ENCODE data around the gene PLRG1.

Gene PLRG1

DNA sequence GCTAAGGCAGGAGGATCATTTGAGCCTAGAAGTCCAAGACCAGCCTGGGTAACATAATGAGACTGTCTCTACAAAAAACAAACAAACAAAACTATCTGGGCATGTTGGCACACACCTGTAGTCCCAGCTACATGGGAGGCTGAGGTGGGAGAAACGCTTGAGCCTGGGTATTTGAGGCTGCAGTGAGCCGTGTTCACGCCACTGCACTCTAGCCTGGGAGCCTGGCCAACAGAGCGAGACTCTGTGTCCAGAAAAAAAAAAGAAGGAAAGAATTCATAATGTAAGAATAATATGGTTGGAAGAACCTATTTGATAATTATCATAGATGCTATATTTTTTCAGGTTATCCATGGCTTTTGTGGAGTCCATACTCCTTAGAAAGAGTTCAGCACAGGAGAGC lies 32.6 kb downstream of the PLRG1 start:
- no peak for DNase-seq

DNA sequence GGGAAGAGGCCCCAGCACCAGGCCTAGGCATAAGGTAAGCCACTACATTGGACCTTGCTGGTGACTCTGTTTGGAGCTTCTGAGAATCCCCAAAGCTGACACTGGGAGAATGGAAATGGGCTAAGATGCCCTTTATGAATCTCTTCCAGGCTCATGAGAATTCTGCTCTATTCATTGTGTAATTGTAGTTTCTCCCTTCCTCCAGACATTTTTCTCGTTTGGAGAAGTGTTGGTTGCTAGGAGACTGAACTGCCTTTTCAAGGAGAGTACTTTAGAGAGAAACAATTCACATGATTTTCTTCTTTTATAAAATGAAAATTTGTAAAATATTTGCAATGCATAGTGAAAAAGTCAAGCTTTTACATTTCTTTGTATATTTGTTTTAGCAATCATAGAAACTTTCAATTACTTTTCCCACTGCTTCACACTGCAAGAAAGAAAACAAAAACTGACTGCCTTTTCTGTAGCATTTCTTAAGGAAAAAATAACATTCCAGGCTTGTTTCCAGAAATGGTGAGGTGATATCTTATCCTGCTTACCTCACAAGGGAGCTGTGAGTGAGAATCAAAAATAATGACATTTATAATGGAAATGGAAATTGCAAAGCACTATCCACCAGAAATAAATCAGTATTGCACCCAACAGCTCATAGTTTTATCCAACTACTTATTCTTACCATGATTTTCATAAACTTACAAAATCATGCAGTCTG lies 33.7 kb downstream of the PLRG1 start:
- no peak for DNase-seq

DNA sequence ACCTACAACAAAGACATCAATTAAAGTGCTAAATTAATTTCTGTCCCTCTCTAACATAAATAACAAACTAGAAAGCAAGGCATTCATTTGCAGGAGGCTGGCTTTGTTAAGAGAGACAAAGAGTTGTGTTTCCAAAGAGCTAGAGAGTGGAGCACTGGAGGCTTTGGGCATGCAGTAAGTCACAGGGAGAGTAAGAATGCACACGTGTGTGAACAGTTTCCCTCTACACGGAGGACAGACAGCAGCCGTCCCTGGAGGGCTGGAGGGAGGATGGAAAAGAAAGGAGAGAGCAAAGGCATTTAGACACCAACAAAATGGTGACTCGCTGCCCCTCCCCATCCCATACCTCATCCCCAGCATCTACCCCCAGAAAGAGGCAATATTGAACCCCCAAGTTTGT lies 38.2 kb downstream of the PLRG1 start:
- no peak for DNase-seq

DNA sequence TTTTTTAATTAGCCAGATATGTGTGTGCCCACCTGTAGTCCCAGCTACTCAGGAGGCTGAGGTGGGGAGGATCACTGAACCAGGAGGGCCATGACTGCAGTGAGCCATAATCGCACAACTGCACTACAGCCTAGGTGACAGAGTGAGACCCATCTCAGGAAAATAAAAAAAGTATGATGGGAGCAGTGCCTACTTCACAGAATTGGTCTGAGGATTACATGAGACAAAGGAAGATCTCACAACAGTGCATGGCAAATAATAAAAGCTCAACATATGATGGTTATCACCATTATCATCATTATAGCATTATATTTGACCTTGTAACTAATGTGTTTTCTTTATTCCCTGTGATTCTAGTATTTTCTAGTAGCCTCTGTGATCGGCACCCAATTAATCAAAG lies 38.7 kb downstream of the PLRG1 start:
- no peak for DNase-seq

DNA sequence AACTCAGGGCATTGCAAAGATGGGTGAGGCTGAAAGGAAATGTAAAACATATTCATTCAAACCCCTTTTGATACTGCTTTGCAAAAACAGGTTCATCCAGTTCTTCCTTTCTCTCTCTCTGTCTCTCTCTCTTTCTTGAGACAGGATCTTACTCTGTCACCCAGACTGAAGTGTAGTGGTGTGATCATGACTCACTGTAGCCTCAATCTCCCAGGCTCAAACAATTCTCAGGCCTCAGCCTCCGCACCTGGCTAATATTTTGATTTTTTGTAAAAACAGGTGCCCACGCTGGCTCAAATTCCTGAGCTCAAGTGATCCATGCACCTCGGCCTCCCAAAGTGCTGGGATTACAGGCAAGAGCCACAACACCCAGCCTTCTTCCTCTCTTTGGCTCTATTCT lies 43.0 kb downstream of the PLRG1 start:
- DNase-seq: no peak

DNA sequence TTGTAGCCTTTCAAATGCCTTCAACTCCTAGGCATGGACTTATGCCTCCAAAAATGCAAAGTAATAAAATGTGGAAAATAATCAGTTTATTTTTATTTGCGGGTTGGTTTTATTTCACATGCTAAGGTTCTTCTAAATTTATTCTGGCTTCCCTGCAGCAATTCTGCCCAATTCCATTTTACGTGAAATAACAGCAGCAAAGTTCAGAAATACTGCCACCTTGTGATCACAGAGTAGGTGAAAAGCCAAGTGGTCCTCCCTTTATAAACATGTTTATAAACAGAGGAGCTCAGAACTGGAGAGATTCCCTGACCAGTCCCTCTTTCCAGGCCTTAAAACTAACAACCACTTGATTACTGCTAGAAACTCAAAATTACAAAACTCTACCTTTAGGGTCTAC lies 43.9 kb downstream of the PLRG1 start:
- DNase-seq: no peak

DNA sequence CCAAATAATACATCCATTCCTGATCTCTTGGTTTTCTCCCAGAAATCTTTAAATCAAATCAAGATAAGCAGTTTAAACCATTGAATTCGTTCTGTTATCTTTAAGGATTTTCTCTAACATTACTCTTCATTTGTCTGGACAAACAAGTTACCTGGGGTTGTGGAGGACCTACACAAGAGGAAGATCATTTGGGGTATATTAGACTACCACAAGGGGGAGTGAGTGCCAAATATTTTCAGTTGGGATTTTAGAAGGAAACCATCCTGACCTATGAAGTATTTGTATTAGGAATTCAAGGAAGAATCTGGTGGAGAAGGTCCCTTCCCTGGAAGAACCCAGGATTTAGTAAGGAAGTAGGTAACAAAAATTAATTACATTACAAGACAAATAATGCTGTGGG lies 46.6 kb downstream of the PLRG1 start:
- DNase-seq: no peak

DNA sequence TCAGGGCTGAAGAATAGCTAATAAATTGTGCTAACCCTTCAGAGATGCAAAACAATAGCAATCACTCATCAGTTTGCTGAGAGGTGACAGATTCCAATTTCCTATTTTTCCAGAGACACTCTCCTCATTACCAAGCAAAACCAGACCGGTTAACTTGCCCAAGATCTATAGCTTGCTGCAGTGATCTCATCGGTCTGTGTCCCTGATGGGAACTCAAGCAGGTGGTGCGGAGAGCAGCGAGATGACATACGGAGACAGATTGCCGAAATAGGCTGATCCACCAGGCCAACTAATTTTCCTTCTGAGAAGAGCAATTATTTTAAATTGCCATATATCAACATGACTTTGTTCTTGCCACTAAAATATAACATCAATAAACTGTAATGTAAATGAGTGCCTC lies 48.1 kb downstream of the PLRG1 start:
- DNase-seq: no peak

DNA sequence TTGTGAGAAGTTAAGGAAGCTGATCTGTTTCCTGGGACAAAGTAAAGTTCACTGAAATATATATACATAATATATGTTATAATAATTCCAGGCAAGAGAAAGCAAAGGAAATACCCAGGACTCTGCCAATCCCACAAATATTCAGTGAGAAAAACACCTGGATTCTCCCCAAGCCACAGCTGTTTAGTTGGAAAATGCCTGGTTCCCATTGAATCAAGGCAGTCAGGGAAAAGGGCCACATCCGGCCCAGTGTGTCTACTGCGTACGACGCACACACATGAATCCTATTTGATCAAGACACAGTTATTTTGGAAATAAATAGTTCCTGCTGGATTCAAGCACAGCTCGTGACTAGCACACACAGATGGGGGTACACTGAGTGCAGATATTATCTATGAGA lies 52.3 kb downstream of the PLRG1 start:
- no peak for DNase-seq

DNA sequence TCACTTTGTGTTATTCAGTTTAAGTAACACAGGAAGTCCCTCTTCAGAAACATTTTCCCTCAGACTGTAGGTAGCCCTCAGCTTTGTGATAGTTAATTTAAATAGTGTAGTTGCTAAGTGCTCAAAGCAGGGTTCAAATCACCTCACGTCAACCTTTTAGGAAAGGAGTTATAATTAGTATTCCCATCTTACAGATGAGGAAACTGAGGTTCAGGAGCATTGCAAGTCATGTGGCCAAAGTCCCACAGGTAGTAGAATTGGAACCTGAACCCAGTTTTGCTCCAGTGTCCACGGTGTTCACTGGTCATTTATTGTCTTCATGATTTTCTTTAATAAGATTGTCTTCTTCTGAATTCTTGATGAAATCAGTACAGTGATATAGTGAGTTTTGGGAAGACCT lies 54.3 kb downstream of the PLRG1 start:
- no peak for DNase-seq

DNA sequence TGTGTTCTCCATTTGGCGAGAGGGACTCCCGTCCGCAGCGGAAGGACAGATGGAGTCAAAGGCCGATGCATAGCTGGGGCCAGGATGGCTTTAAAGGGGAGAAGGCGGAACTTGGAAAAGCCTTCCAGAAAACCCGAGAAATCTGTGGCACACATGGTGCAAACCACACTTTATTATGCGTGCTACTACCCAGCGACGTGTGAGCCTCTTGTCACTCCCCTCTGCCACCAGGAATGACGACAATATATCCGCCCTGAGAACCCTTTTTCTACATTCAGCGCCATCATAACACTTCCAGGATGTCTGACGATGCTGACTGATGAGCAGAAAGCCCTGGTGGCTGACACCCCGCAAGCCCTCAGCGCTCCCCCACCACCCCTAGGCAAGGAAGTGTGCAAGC lies 57.9 kb downstream of the PLRG1 start:
- DNase-seq: no peak

DNA sequence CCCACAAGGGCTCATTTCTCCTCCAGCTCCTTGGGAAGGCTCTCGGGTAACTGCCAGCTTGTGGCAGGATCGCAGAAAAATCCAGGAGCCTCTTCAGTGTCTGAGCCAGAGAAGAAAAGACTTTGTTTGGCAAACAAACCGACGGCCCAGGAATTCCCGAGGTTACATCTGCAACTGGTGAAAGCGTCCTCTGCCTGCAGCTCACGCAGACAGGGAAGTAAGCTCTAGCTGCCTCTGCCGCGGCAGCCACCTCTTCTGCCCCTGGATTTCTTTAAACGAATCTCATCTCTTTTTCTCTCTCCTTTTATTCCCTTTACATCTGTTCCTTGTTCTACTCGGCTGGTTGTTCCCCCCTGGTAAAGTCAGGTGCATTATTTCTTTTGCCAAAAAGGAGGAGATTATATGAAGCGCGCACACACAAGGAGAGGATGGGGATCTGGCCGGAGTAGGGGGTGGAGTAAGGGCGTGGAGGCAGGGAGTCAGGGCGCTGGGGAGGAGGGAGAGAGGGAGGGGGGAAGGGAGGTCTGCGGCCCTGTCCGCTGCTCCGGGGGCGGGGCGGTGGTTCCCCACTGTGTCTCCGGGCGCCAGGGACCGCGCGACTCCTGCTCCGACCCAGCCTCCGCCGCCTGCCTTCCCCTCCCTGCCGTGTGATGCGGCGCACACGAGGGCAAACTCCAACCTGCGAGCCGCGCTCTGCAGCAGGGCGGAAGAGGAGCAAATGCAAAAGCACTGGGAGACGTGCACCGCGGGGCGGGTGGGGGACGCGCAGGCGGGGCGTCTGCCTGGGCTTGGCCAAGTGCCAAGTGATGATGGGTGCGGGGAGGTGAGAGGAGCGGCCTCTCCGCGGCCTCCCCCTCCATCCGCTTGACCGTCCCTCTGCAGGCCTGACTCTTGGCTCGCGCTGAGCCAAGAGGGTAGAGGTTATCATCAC lies 58.6 kb downstream of the PLRG1 start, which contains the start of gene DCHS2:
DCHS2 (minus strand) TSS at position 459 of the 931 bp plus-strand sequence; CDS start at position 15, 444 bp downstream.
- no peak for DNase-seq

DNA sequence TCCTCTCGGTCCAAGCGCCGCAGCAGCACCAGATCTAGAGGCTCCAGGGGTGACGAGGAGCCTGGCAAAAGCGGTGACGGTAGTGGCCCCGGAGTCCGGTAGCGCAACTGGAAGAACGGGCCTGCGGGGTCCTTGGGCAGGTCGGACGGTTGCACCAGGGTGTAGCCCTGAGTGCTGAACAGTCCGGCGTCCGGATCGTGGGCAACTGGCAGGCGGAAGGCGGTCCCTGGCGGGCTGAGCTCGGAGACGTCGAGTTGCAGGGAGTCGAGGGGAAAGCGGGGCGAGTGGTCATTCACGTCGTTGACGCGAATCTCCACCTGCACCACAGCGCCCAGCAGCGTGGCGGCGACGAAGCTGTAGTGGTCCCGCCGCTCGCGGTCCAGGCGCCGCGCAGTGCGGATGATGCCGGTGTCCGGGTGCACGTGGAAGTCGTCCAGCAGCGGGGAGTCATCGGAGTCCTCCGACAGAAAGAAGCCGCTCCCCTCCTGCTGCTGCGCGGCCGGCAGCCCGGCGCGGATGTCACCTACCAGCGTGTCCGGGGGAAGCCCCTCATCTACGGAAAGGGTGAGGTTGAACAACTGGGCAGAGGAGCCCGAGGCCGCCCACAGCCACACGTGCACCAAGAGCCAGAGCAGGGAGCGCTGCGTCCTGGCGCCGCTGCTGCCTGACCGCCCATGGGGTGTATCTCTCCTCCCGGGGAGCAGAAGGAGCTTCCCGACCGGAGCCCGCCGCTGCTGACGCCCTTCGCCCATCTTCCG lies 59.4 kb downstream of the PLRG1 start:
- no peak for DNase-seq

DNA sequence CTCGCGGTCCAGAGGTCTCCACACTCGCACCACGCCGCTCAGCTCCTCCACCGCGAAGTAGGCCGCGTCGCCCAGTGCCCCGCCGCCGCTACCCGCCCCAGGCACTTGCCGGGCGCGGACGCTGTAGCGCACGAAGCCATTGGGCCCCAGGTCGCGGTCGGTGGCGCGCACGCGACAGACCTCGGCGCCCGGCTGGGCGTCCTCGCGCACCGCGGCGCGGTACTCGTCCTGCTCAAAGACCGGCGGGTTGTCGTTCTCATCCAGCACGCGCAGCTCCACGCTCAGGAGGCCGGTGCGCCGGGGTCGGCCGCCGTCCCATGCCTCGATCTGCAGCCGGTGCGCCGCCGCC lies 60.0 kb downstream of the PLRG1 start:
- DNase-seq: no peak

DNA sequence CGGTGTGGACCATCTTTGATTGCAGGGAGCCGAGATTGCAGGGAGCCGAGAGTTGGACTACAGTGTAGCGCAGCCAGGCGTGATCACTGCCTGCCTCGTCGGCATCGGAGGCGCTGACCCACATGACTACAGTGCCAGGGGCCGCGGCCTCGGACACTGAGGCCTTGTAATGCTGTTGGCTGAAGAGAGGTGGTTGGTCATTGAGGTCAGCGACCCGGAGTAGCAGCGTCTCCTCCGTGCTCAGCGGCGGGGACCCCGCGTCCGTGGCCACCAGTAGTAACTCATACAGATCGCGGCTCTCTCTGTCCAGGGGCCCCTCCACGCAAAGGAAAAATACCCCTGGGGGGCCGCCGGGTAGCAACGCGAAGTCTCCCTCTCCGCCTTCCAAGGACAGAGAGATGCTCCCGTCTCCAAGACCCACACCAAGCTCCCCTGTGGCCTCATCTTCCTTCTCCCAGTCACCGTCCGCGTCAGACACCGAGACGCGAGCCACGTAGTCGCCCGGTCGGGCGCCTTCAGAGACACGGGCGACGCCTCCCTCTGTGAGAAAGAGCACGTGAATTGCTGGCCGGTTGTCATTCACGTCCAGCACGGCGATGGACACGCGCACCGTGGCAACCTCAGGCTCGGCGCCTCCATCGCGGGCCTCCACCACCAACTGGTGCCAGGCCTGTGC lies 60.5 kb downstream of the PLRG1 start:
- DNase-seq: no peak

DNA sequence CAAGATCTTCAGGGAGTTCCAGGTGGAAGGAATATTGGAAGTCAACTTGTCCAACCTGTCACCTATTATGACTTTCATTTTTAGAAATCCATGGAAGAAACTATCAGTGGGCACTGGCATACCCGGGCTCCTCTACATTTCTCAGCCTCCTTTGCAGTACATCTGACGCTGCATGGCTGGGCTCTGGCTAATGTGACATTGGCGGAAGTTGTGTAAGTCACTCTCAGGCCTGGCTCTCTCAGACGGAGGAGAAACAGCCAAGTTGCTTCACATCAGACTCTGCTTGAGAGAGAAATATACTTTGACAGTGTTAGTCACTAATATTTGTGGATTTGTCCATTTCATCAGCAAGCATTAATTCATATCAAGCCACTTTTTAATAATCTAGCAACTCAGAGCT lies 63.1 kb downstream of the PLRG1 start:
- no peak for DNase-seq

DNA sequence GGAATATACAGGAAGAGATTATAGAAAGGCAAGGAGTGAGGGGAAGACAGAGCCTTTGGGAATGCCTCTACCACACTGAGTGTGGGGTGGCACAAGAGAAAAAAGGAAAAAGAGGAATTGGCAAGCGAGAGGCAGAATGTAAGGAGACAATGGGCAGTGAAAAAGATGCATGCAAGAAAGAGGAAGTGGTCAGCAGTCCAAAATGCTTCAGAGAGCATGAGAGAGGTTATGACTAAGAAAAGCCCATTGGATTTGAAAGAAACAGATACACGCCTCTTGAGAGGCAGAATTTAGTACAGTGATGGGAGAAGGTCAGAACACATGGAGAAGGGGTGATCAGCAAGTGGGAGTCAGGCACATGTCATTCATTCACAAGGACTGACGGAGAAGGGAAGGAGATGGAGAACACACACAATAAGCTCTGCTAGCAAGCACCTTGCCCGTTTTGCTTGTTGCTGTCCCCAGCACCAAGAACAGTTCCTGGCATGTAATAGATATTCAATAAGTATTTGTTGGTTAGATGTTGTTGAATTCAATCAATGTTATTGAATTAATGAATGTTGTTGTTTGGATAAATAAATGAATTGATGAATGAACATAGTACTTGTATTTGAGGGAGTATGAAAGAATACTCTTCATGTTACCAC lies 65.0 kb downstream of the PLRG1 start:
- DNase-seq: no peak
